ENCODE measurements around the gene AATK.

DNA sequence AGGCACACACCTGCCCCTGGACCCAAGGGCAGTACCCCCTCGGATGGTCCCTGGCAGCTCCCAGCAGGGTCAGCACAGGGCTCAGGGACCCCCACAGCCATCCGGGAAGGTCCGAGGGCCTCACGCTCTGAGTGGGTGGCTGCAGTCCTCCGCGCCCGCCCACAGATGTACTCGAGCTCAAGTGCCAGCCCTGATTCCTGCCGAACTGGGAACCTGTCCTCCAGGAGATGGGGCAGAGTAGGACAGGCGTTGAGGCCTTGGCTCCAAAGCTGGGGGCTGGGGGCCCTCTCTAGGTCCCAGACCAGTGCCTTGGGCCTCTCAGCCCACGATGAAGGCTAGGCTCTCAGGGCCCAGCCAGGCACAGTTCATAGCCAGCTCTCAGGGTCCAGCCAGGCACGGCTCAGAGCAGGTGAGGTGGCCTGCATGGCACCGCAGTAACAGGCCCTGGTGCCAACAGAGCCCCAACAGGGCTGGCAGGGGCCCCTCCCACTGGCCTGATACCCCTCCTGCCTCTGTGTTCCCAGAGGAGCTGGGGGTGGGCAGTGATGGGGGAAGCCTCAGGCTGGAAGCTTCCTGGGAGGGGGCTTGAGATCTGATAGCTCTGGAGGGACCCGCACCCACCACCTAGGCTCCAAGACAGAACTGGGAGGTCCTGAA, 36.2 kb downstream of the AATK start:
- TF ChIP-seq, protein P1, sequence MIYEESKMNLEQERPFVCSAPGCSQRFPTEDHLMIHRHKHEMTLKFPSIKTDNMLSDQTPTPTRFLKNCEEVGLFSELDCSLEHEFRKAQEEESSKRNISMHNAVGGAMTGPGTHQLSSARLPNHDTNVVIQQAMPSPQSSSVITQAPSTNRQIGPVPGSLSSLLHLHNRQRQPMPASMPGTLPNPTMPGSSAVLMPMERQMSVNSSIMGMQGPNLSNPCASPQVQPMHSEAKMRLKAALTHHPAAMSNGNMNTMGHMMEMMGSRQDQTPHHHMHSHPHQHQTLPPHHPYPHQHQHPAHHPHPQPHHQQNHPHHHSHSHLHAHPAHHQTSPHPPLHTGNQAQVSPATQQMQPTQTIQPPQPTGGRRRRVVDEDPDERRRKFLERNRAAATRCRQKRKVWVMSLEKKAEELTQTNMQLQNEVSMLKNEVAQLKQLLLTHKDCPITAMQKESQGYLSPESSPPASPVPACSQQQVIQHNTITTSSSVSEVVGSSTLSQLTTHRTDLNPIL (CRISPR knock-in tag; IDR thresholded peaks at IDR 0.05; ENCODE audit: low read depth), result no peak
- TF ChIP-seq, protein P2, sequence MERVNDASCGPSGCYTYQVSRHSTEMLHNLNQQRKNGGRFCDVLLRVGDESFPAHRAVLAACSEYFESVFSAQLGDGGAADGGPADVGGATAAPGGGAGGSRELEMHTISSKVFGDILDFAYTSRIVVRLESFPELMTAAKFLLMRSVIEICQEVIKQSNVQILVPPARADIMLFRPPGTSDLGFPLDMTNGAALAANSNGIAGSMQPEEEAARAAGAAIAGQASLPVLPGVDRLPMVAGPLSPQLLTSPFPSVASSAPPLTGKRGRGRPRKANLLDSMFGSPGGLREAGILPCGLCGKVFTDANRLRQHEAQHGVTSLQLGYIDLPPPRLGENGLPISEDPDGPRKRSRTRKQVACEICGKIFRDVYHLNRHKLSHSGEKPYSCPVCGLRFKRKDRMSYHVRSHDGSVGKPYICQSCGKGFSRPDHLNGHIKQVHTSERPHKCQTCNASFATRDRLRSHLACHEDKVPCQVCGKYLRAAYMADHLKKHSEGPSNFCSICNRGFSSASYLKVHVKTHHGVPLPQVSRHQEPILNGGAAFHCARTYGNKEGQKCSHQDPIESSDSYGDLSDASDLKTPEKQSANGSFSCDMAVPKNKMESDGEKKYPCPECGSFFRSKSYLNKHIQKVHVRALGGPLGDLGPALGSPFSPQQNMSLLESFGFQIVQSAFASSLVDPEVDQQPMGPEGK (CRISPR knock-in tag; IDR thresholded peaks at IDR 0.05; ENCODE audit: borderline replicate concordance), result no peak
- TF ChIP-seq CSDC2 (CRISPR knock-in tag; IDR thresholded peaks at IDR 0.05) (no peak), ZNF8 (CRISPR knock-in tag; IDR thresholded peaks at IDR 0.05) (no peak), GLIS3 (CRISPR knock-in tag; IDR thresholded peaks at IDR 0.05) (no peak), ZNF70 (CRISPR knock-in tag; IDR thresholded peaks at IDR 0.05) (no peak), ZFP30 (CRISPR knock-in tag; IDR thresholded peaks at IDR 0.05) (no peak)

Measured in SK-N-SH treated with all-trans-retinoic acid at 6 μM for 48 hours (cell line).